ENCODE results near the gene ADAMTSL3. TPM values are rescaled to one million over a fixed set of nuclear protein-coding genes. Genes with fewer than 3 reads are reported as not detected.

ADAMTSL3 gene
- total and polyA plus RNA-seq, 2 donors (not counting 1 experiment from before 2014, with no cell fraction given) = 0.01 TPM; not detected in 1

GRCh38 chr15:83926116-83926515 lies 272.2 kb downstream of the ADAMTSL3 start:
- intact Hi-C loops (cut with micrococcal nuclease) = no loop called here
- no peak overlapping the region for H3K27ac ChIP-seq (ENCODE audit: low read length in 2 of 2)
- Mint-ChIP-seq H3K4me1 (peaks cover 2% of the 10 kb centered on the region), H3K27ac (no peak overlapping the region), H3K9me3 (ENCODE audit: insufficient read depth) (no peaks in the 10 kb centered on the region), H3K27me3 (no peaks in the 10 kb centered on the region), H3K4me3 (no peak overlapping the region)
- no peak overlapping the region for H3K4me3 ChIP-seq (ENCODE audit: control extremely low read depth in 1 of 5, extremely low read depth in 1 of 5, insufficient read depth in 1 of 5, low read depth in 2 of 5, low read length in 4 of 5)
- no peaks in the 10 kb centered on the region for H3K79me2 ChIP-seq (ENCODE audit: control insufficient read depth, insufficient read depth, low read length)
- ChIA-PET POLR2A (no interaction called here), CTCF (no interaction called here)
- no peaks in the 10 kb centered on the region for H4K20me1 ChIP-seq (ENCODE audit: control insufficient read depth, insufficient read depth, low read length, poor library complexity, severe bottlenecking)
- H3K9me3 ChIP-seq (ENCODE audit: control extremely low read depth in 1 of 3, control insufficient read depth in 2 of 3, insufficient read depth in 1 of 3, low read length in 2 of 3) = no peaks in the 10 kb centered on the region
- H3K36me3 ChIP-seq (replicated peaks in 1 of 2; ENCODE audit: control extremely low read depth in 1 of 2, control insufficient read depth in 1 of 2, extremely low read depth in 1 of 2, insufficient read depth in 2 of 2, low read length in 1 of 2) = no peaks in the 10 kb centered on the region
- H2AFZ ChIP-seq (ENCODE audit: insufficient read depth, low read depth, low read length, poor library complexity, severe bottlenecking) = no peak overlapping the region
- ATAC-seq (ENCODE audit: low read depth) = no peak
- H3K4me1 ChIP-seq (ENCODE audit: control insufficient read depth in 2 of 2, insufficient read depth in 2 of 2, low read length in 2 of 2) = no peaks in the 10 kb centered on the region
- no peak for DNase-seq
- no CpG with 5 or more reads among the region's 1 CpG for WGBS (ENCODE audit: insufficient coverage)
- no peaks in the 10 kb centered on the region for H3K27me3 ChIP-seq (replicated peaks in 1 of 4; ENCODE audit: control extremely low read depth in 1 of 4, control insufficient read depth in 3 of 4, insufficient read depth in 4 of 4, low read length in 3 of 4)
- no peak overlapping the region for H3K9ac ChIP-seq (ENCODE audit: low read length)
- TF ChIP-seq EZH2 (IDR thresholded peaks at IDR 0.05; ENCODE audit: borderline replicate concordance, insufficient read depth, low read depth, low read length, poor library complexity, severe bottlenecking) = no peak
- TF ChIP-seq, protein P1, sequence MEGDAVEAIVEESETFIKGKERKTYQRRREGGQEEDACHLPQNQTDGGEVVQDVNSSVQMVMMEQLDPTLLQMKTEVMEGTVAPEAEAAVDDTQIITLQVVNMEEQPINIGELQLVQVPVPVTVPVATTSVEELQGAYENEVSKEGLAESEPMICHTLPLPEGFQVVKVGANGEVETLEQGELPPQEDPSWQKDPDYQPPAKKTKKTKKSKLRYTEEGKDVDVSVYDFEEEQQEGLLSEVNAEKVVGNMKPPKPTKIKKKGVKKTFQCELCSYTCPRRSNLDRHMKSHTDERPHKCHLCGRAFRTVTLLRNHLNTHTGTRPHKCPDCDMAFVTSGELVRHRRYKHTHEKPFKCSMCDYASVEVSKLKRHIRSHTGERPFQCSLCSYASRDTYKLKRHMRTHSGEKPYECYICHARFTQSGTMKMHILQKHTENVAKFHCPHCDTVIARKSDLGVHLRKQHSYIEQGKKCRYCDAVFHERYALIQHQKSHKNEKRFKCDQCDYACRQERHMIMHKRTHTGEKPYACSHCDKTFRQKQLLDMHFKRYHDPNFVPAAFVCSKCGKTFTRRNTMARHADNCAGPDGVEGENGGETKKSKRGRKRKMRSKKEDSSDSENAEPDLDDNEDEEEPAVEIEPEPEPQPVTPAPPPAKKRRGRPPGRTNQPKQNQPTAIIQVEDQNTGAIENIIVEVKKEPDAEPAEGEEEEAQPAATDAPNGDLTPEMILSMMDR (IDR thresholded peaks at IDR 0.05) = no peak
- no peak overlapping the region for H3K4me2 ChIP-seq (replicated peaks; ENCODE audit: low read depth, low read length, poor library complexity, severe bottlenecking)

DNA sequence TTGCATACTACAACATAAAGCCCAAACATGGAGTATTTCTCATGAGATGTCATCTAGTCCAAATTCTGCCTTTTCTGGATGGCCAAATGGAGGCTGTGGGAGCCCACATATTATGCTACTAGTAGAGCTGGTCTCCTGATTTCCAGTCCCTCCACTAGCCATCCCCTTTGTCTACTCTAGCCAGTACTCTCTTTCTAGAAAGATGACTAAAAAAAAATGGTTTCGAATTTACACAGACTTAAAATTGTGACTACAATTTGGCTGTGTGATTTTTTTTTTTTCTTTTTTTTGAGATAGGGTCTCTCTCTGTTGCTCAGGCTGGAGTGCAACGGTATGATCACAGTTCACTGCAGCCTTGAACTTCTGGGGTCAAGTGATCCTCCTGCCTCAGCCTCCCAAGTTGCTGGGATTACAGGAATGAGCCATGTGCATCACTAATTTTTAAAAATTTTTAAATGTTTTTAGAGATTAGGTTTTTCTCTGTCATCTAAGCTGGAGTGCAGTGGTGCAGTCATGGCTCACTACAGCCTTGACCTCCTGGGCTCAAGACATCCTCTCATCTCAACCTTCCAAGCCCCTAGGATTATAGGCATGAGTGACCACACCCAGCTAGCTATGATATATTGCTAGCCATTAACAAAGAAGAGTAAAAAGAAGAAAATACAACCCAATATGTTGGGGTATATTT lies 273.9 kb downstream of the ADAMTSL3 start:
- Histone ChIP-seq H3K27me3 (replicated peaks in 1 of 4; ENCODE audit: control extremely low read depth in 1 of 4, control insufficient read depth in 3 of 4, insufficient read depth in 4 of 4, low read length in 3 of 4) (no peaks in the 10 kb centered on the region), H3K9me3 (ENCODE audit: control extremely low read depth in 1 of 3, control insufficient read depth in 2 of 3, insufficient read depth in 1 of 3, low read length in 2 of 3) (no peaks in the 10 kb centered on the region), H3K4me1 (ENCODE audit: control insufficient read depth in 2 of 2, insufficient read depth in 2 of 2, low read length in 2 of 2) (no peaks in the 10 kb centered on the region), H3K4me2 (replicated peaks; ENCODE audit: low read depth, low read length, poor library complexity, severe bottlenecking) (no peak overlapping the region), H2AFZ (ENCODE audit: insufficient read depth, low read depth, low read length, poor library complexity, severe bottlenecking) (no peak overlapping the region), H3K27ac (ENCODE audit: low read length in 2 of 2) (no peak overlapping the region), H3K9ac (ENCODE audit: low read length) (no peak overlapping the region), H3K36me3 (replicated peaks in 1 of 2; ENCODE audit: control extremely low read depth in 1 of 2, control insufficient read depth in 1 of 2, extremely low read depth in 1 of 2, insufficient read depth in 2 of 2, low read length in 1 of 2) (no peaks in the 10 kb centered on the region), H3K79me2 (ENCODE audit: control insufficient read depth, insufficient read depth, low read length) (no peaks in the 10 kb centered on the region), H4K20me1 (ENCODE audit: control insufficient read depth, insufficient read depth, low read length, poor library complexity, severe bottlenecking) (no peaks in the 10 kb centered on the region), H3K4me3 (ENCODE audit: control extremely low read depth in 1 of 5, extremely low read depth in 1 of 5, insufficient read depth in 1 of 5, low read depth in 2 of 5, low read length in 4 of 5) (no peak overlapping the region)
- H3K4me1 Mint-ChIP-seq = peaks cover 2% of the 10 kb centered on the region
- no peak for DNase-seq
- POLR2A ChIA-PET = no interaction called here
- H3K27me3 Mint-ChIP-seq = no peaks in the 10 kb centered on the region
- TF ChIP-seq, protein P1 (IDR thresholded peaks at IDR 0.05) = no peak
- no peak for TF ChIP-seq EZH2 (IDR thresholded peaks at IDR 0.05; ENCODE audit: borderline replicate concordance, insufficient read depth, low read depth, low read length, poor library complexity, severe bottlenecking)
- no peak overlapping the region for H3K4me3 Mint-ChIP-seq
- no peak for ATAC-seq (ENCODE audit: low read depth)
- no peak overlapping the region for H3K27ac Mint-ChIP-seq
- intact Hi-C loops (cut with micrococcal nuclease) = no loop called here
- CTCF ChIA-PET = no interaction called here
- WGBS (ENCODE audit: insufficient coverage) = no CpG with 5 or more reads among the region's 2 CpGs
- no peaks in the 10 kb centered on the region for H3K9me3 Mint-ChIP-seq (ENCODE audit: insufficient read depth)
